GM12892 (cell line): Measurements from ENCODE around the gene ZMYND19.

Source experiments
- POLR2A ChIP-seq: IDR thresholded peaks from 2 replicates; pipeline ENCODE4 v1.6.1; 2011; ENCODE audit warnings: low read depth, low read length, control low read depth
- POLR2AphosphoS5 ChIP-seq: IDR thresholded peaks from 2 replicates; pipeline ENCODE4 v1.6.1; 2011; ENCODE audit warnings: low read depth, low read length, control low read depth
- TAF1 ChIP-seq: IDR thresholded peaks from 2 replicates; pipeline ENCODE4 v1.6.1; 2011; ENCODE audit warnings: low read depth, mild to moderate bottlenecking, control low read depth, low read length, borderline replicate concordance

DNA sequence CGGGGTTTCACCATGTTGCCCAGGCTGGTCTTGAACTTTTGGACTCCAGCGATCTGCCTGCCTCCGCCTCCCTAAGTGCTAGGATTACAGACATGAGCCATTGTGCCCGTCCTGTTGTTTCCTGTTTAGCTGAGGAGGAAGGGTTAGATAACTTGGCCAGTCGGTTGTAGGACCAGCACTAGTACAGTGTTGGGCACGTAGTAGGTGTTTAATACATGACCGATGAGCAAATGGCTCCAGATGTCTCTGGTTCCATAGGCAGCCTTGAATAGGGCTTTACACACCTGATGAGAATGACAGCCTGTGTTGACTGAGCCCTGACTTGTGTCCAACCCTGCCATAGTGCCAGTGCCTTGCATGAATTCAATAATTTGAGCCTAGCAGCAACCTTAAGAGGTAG lies 30.3 kb upstream of the ZMYND19 start:
- no peak for TF ChIP-seq POLR2A
- no peak for TF ChIP-seq POLR2AphosphoS5
- no peak for TF ChIP-seq TAF1
